A549 (cell line): ENCODE results near the gene ARF5.

ENCODE experiments used
- CEBPB ChIP-seq, 2 experiments: fragments of >200 bp in 1 of 2; sonication (Bioruptor Twin) in 1 of 2; formaldehyde crosslinking in 1 of 2; IDR thresholded peaks; 2 replicates each; pipeline ENCODE4 v1.6.1; 2012 to 2016
- HEYL ChIP-seq: fragments of 250-450 bp; sonication (Bioruptor Pico); IDR thresholded peaks from 2 replicates; pipeline ENCODE4 v1.8.0; 2021; ENCODE audit warnings: mild to moderate bottlenecking, moderate library complexity
- POLR2AphosphoS2 ChIP-seq: conservative IDR thresholded peaks from 2 replicates; pipeline ENCODE4 v1.6.1; 2012; ENCODE audit warnings: low read length, improper control_type of control experiment, inconsistent platforms
- RAD21 ChIP-seq, 2 experiments: fragments of >200 bp in 1 of 2; sonication (Bioruptor Twin) in 1 of 2; formaldehyde crosslinking in 1 of 2; IDR thresholded peaks in 1 of 2; conservative IDR thresholded peaks in 1 of 2; 2 replicates in 1 of 2; 3 replicates in 1 of 2; pipeline ENCODE4 v1.6.1; 2012 to 2018; ENCODE audit warnings: inconsistent platforms in 1 of 2
- TF ChIP-seq, protein P1 (sequence below): IDR thresholded peaks from 2 replicates; pipeline ENCODE4 v1.6.1; 2012
- TF ChIP-seq, protein P2 (sequence below): fragments of 200-600 bp; sonication (generic); IDR thresholded peaks from 2 replicates; pipeline ENCODE4 v1.6.1; 2016; ENCODE audit warnings: antibody characterized with exemption, mild to moderate bottlenecking, moderate library complexity
- TF ChIP-seq, protein P3 (sequence below): fragments of >200 bp; sonication (Bioruptor Twin); formaldehyde crosslinking; IDR thresholded peaks from 3 replicates; pipeline ENCODE4 v1.5.1; 2016

DNA sequence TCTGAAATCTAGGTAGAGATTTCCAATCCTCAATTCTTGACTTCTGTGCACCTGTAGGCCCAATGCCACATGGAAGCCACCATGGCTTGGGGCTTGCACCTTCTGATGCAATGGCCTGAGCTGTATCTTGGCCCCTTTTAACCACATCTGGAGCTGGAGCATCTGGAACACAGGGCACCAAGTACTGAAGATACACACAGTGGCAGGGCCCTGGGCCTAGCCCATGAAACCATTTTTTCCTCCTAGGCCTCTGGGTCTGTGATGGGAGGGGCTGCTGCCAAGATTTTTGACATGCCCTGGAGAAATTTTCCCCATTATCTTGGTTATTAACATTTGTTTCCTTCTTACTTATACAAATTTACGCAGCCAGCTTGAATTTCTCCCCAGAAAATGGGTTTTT lies 41.9 kb upstream of the ARF5 start:
- TF ChIP-seq, protein P1, sequence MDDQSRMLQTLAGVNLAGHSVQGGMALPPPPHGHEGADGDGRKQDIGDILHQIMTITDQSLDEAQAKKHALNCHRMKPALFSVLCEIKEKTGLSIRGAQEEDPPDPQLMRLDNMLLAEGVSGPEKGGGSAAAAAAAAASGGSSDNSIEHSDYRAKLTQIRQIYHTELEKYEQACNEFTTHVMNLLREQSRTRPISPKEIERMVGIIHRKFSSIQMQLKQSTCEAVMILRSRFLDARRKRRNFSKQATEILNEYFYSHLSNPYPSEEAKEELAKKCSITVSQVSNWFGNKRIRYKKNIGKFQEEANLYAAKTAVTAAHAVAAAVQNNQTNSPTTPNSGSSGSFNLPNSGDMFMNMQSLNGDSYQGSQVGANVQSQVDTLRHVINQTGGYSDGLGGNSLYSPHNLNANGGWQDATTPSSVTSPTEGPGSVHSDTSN: no peak
- TF ChIP-seq HEYL (no peak), CEBPB (IDR thresholded peaks at IDR 0.05) (no peak), POLR2AphosphoS2 (no peak), RAD21 (conservative IDR thresholded peaks at IDR 0.05 in 1 of 2, IDR thresholded peaks at IDR 0.05 in 1 of 2) (no peak)
- TF ChIP-seq, protein P2, sequence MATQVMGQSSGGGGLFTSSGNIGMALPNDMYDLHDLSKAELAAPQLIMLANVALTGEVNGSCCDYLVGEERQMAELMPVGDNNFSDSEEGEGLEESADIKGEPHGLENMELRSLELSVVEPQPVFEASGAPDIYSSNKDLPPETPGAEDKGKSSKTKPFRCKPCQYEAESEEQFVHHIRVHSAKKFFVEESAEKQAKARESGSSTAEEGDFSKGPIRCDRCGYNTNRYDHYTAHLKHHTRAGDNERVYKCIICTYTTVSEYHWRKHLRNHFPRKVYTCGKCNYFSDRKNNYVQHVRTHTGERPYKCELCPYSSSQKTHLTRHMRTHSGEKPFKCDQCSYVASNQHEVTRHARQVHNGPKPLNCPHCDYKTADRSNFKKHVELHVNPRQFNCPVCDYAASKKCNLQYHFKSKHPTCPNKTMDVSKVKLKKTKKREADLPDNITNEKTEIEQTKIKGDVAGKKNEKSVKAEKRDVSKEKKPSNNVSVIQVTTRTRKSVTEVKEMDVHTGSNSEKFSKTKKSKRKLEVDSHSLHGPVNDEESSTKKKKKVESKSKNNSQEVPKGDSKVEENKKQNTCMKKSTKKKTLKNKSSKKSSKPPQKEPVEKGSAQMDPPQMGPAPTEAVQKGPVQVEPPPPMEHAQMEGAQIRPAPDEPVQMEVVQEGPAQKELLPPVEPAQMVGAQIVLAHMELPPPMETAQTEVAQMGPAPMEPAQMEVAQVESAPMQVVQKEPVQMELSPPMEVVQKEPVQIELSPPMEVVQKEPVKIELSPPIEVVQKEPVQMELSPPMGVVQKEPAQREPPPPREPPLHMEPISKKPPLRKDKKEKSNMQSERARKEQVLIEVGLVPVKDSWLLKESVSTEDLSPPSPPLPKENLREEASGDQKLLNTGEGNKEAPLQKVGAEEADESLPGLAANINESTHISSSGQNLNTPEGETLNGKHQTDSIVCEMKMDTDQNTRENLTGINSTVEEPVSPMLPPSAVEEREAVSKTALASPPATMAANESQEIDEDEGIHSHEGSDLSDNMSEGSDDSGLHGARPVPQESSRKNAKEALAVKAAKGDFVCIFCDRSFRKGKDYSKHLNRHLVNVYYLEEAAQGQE: no peak
- TF ChIP-seq, protein P3, sequence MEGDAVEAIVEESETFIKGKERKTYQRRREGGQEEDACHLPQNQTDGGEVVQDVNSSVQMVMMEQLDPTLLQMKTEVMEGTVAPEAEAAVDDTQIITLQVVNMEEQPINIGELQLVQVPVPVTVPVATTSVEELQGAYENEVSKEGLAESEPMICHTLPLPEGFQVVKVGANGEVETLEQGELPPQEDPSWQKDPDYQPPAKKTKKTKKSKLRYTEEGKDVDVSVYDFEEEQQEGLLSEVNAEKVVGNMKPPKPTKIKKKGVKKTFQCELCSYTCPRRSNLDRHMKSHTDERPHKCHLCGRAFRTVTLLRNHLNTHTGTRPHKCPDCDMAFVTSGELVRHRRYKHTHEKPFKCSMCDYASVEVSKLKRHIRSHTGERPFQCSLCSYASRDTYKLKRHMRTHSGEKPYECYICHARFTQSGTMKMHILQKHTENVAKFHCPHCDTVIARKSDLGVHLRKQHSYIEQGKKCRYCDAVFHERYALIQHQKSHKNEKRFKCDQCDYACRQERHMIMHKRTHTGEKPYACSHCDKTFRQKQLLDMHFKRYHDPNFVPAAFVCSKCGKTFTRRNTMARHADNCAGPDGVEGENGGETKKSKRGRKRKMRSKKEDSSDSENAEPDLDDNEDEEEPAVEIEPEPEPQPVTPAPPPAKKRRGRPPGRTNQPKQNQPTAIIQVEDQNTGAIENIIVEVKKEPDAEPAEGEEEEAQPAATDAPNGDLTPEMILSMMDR: no peak
